ENCODE measurements around the gene SLC9A5. TPM values are rescaled to one million over a fixed set of nuclear protein-coding genes. Genes with fewer than 3 reads are reported as not detected.

The SLC9A5 gene
- total RNA-seq, 1 experiment from 2014 or later, result 1.1 TPM

GRCh38 chr16:67257486-67258160 is 8.8 kb downstream of the SLC9A5 start:
- no peak overlapping the region for H3K9ac ChIP-seq (ENCODE audit: low read length)

GRCh38 chr16:67258161-67258835 is 9.5 kb downstream of the SLC9A5 start:
- intact Hi-C loops (cut with micrococcal nuclease), result no loop called here
- ATAC-seq (no peak), DNase-seq (no peak)
- H3F3A ChIP-seq (ENCODE audit: low read length, unreplicated experiment), result no peaks in the 10 kb centered on the region
- H3K9me3 ChIP-seq (ENCODE audit: low read length), result no peaks in the 10 kb centered on the region
- no peaks in the 10 kb centered on the region for H3K36me3 ChIP-seq (ENCODE audit: low read depth, low read length)
- TF ChIP-seq EZH2 (IDR thresholded peaks at IDR 0.05; ENCODE audit: low read length, unreplicated experiment), result no peak
- no peak for TF ChIP-seq EZH2phosphoT487 (IDR thresholded peaks at IDR 0.05; ENCODE audit: borderline replicate concordance, low read length)
- H3K4me2 ChIP-seq (ENCODE audit: low read length), result no peak overlapping the region
- POLR2A ChIA-PET (ENCODE audit: unreplicated experiment), result no interaction called here
- no peak overlapping the region for H3K9ac ChIP-seq (ENCODE audit: low read length)
- no peaks in the 10 kb centered on the region for H3K79me2 ChIP-seq (ENCODE audit: low read length)
- no peaks in the 10 kb centered on the region for H3K9me2 ChIP-seq (replicated peaks; ENCODE audit: low read length)
- CTCF ChIA-PET, result interaction anchor here (0.7 kb wide), 1 partner anchor 81 kb away, joined by 5 read pairs; no protein-coding TSS in a partner anchor
- no peaks in the 10 kb centered on the region for H3K4me1 ChIP-seq (ENCODE audit: insufficient read depth, low read length)
- H2AFZ ChIP-seq (ENCODE audit: low read length), result no peak overlapping the region
- no peaks in the 10 kb centered on the region for H4K20me1 ChIP-seq (ENCODE audit: low read length)
- no peak overlapping the region for H3K4me3 ChIP-seq (ENCODE audit: low read length)
- no TSS peak for BruUV-seq (replicated peaks)
- H3K27me3 ChIP-seq (ENCODE audit: low read length), result no peaks in the 10 kb centered on the region
- no peak overlapping the region for H3K27ac ChIP-seq (ENCODE audit: low read length)

More at GRCh38 chr16:67257486-67258160, 8.8 kb downstream of the SLC9A5 start:
- Histone ChIP-seq H3K9me3 (ENCODE audit: low read length) (no peaks in the 10 kb centered on the region), H3K9me2 (replicated peaks; ENCODE audit: low read length) (no peaks in the 10 kb centered on the region), H3F3A (ENCODE audit: low read length, unreplicated experiment) (no peaks in the 10 kb centered on the region), H4K20me1 (ENCODE audit: low read length) (no peaks in the 10 kb centered on the region), H2AFZ (ENCODE audit: low read length) (no peak overlapping the region), H3K4me1 (ENCODE audit: insufficient read depth, low read length) (no peaks in the 10 kb centered on the region), H3K4me2 (ENCODE audit: low read length) (no peak overlapping the region), H3K27ac (ENCODE audit: low read length) (no peak overlapping the region), H3K79me2 (ENCODE audit: low read length) (no peaks in the 10 kb centered on the region), H3K36me3 (ENCODE audit: low read depth, low read length) (no peaks in the 10 kb centered on the region), H3K4me3 (ENCODE audit: low read length) (no peak overlapping the region), H3K27me3 (ENCODE audit: low read length) (no peaks in the 10 kb centered on the region)
- ChIA-PET POLR2A (ENCODE audit: unreplicated experiment) (no interaction called here), CTCF (no interaction called here)
- ATAC-seq (no peak), DNase-seq (no peak)
- no peak for TF ChIP-seq CTCF (conservative IDR thresholded peaks at IDR 0.05; ENCODE audit: low read depth, low read length)
- TF ChIP-seq EZH2phosphoT487 (IDR thresholded peaks at IDR 0.05; ENCODE audit: borderline replicate concordance, low read length), result no peak
- no peak for TF ChIP-seq EZH2 (IDR thresholded peaks at IDR 0.05; ENCODE audit: low read length, unreplicated experiment)
- intact Hi-C loops (cut with micrococcal nuclease), result no loop called here
- no TSS peak for BruUV-seq (replicated peaks)

GRCh38 chr16:67259705-67260104 is 10.9 kb downstream of the SLC9A5 start:
- no peaks in the 10 kb centered on the region for H3K27me3 ChIP-seq (ENCODE audit: low read length)
- no peaks in the 10 kb centered on the region for H3F3A ChIP-seq (ENCODE audit: low read length, unreplicated experiment)
- H3K79me2 ChIP-seq (ENCODE audit: low read length), result no peaks in the 10 kb centered on the region
- H3K4me3 ChIP-seq (ENCODE audit: low read length), result no peak overlapping the region
- H3K9me2 ChIP-seq (replicated peaks; ENCODE audit: low read length), result no peaks in the 10 kb centered on the region
- intact Hi-C loops (cut with micrococcal nuclease), result loop anchor here (1.0 to 5.0 kb wide), 2 partner anchors 80 to 158 kb away; partner anchors contain the start of gene ZDHHC1
- H3K9me3 ChIP-seq (ENCODE audit: low read length), result no peaks in the 10 kb centered on the region
- no peak for TF ChIP-seq EZH2 (IDR thresholded peaks at IDR 0.05; ENCODE audit: low read length, unreplicated experiment)
- no peak for TF ChIP-seq EZH2phosphoT487 (IDR thresholded peaks at IDR 0.05; ENCODE audit: borderline replicate concordance, low read length)
- no peak for TF ChIP-seq CTCF (conservative IDR thresholded peaks at IDR 0.05; ENCODE audit: low read depth, low read length)
- no peak overlapping the region for H3K9ac ChIP-seq (ENCODE audit: low read length)
- H3K4me1 ChIP-seq (ENCODE audit: insufficient read depth, low read length), result no peaks in the 10 kb centered on the region
- no peak overlapping the region for H2AFZ ChIP-seq (ENCODE audit: low read length)
- ATAC-seq (no peak), DNase-seq (no peak)
- H3K27ac ChIP-seq (ENCODE audit: low read length), result no peak overlapping the region
- POLR2A ChIA-PET (ENCODE audit: unreplicated experiment), result no interaction called here
- H3K36me3 ChIP-seq (ENCODE audit: low read depth, low read length), result no peaks in the 10 kb centered on the region
- CTCF ChIA-PET, result interaction anchor here (0.6 kb wide), 1 partner anchor 141 kb away, joined by 3 read pairs; no protein-coding TSS in a partner anchor
- no peak overlapping the region for H3K4me2 ChIP-seq (ENCODE audit: low read length)
- H4K20me1 ChIP-seq (ENCODE audit: low read length), result no peaks in the 10 kb centered on the region
- BruUV-seq (replicated peaks), result no TSS peak

Measured in PC-3 (cell line).